IMR-90 (cell line): ENCODE results near the gene CYS1. TPM values are rescaled to one million over a fixed set of nuclear protein-coding genes. Genes with fewer than 3 reads are reported as not detected.

Experiments
- ATAC-seq: fragments of 200-7000 bp; cut with Tn5 transposase; 2 replicates; pipeline ENCODE4 v1.9.1; 2020; ENCODE audit warnings: low read depth, mild to moderate bottlenecking, moderate library complexity
- BruUV-seq: library from RNA; stranded (reverse); fragments of 400-500 nt; replicated peaks from 2 replicates; lab custom pipeline; 2021; lab: Mats Ljungman, UMichigan
- CTCF ChIA-PET: fragments of 300-600 bp; formaldehyde crosslinking; extraction: SDS; loops from one replicate; lab custom pipeline; 2021; ENCODE audit warnings: antibody characterized with exemption; lab: Yijun Ruan, JAX
- POLR2A ChIA-PET: fragments of 300-600 bp; sonication (Branson Sonifier 250); formaldehyde crosslinking; loops from one replicate; lab custom pipeline; 2022; ENCODE audit warnings: antibody characterized with exemption; ENCODE audit not compliant: unreplicated experiment; lab: Charles Lee
- DNase-seq: peaks from one replicate; pipeline ENCODE4 v3.0.0; 2013
- H2AFZ ChIP-seq: replicated peaks from 2 replicates; pipeline ENCODE3; 2013; ENCODE audit warnings: low read length, mild to moderate bottlenecking; ENCODE audit not compliant: poor library complexity
- H2AK5ac ChIP-seq: 2 replicates; pipeline ENCODE4 v1.6.1; 2013; ENCODE audit warnings: low read depth, low read length, inconsistent platforms
- H2AK9ac ChIP-seq: replicated peaks from 2 replicates; pipeline ENCODE3; 2013; ENCODE audit warnings: mild to moderate bottlenecking, low read depth, low read length, moderate library complexity; ENCODE audit not compliant: poor library complexity
- H2BK120ac ChIP-seq: 2 replicates; pipeline ENCODE4 v1.6.1; 2013; ENCODE audit warnings: low read depth, low read length, inconsistent platforms
- H2BK15ac ChIP-seq: 3 replicates; pipeline ENCODE4 v1.6.1; 2013; ENCODE audit warnings: low read depth, low read length, inconsistent platforms
- H2BK20ac ChIP-seq: 2 replicates; pipeline ENCODE4 v1.6.1; 2013; ENCODE audit warnings: low read depth, mild to moderate bottlenecking, inconsistent platforms, low read length, moderate library complexity
- H2BK5ac ChIP-seq: 2 replicates; pipeline ENCODE4 v1.6.1; 2013; ENCODE audit warnings: mild to moderate bottlenecking, low read depth, low read length, inconsistent platforms; ENCODE audit not compliant: poor library complexity, severe bottlenecking
- H3K14ac ChIP-seq: replicated peaks from 2 replicates; pipeline ENCODE4 v1.6.1; 2013; ENCODE audit warnings: low read depth, low read length, inconsistent platforms
- H3K18ac ChIP-seq: 2 replicates; pipeline ENCODE4 v1.6.1; 2013; ENCODE audit warnings: low read depth, low read length, control low read depth
- H3K23ac ChIP-seq: 2 replicates; pipeline ENCODE4 v1.6.1; 2013; ENCODE audit warnings: low read depth, low read length, inconsistent platforms
- H3K27ac ChIP-seq: 2 replicates; pipeline ENCODE4 v1.5.1; 2013; ENCODE audit warnings: mild to moderate bottlenecking, control low read depth, low read length; ENCODE audit not compliant: insufficient read depth
- H3K27me3 ChIP-seq: 2 replicates; pipeline ENCODE4 v1.6.1; 2013; ENCODE audit warnings: low read length; ENCODE audit not compliant: control insufficient read depth, insufficient read depth
- H3K36me3 ChIP-seq: 2 replicates; pipeline ENCODE4 v1.6.1; 2013; ENCODE audit warnings: low read length, mixed read lengths; ENCODE audit not compliant: control insufficient read depth, insufficient read depth
- H3K4ac ChIP-seq: 2 replicates; pipeline ENCODE4 v1.6.1; 2013; ENCODE audit warnings: low read depth, low read length, inconsistent platforms
- H3K4me1 ChIP-seq: 2 replicates; pipeline ENCODE4 v1.6.1; 2013; ENCODE audit warnings: low read length, mixed read lengths; ENCODE audit not compliant: control insufficient read depth, insufficient read depth
- H3K4me2 ChIP-seq: 2 replicates; pipeline ENCODE4 v1.6.1; 2013; ENCODE audit warnings: low read depth, mild to moderate bottlenecking, control low read depth, low read length, moderate library complexity
- H3K4me3 ChIP-seq: 2 replicates; pipeline ENCODE4 v1.5.1; 2013; ENCODE audit warnings: low read depth, mild to moderate bottlenecking, control low read depth, low read length, moderate library complexity; ENCODE audit not compliant: insufficient read depth
- H3K56ac ChIP-seq: 2 replicates; pipeline ENCODE4 v1.6.1; 2013; ENCODE audit warnings: low read length, inconsistent platforms; ENCODE audit not compliant: insufficient read depth; ENCODE audit errors: extremely low read depth
- H3K79me1 ChIP-seq, 2 experiments: 2 replicates each; pipeline ENCODE4 v1.6.1; 2013; ENCODE audit warnings: low read length in 2 of 2, inconsistent platforms in 1 of 2, low read depth in 1 of 2
- H3K9ac ChIP-seq: 2 replicates; pipeline ENCODE4 v1.6.1; 2013; ENCODE audit warnings: low read depth, low read length, control low read depth
- H3K9me1 ChIP-seq: 2 replicates; pipeline ENCODE4 v1.6.1; 2013; ENCODE audit warnings: low read length, inconsistent platforms; ENCODE audit not compliant: insufficient read depth
- H3K9me3 ChIP-seq: 2 replicates; pipeline ENCODE4 v1.6.1; 2013; ENCODE audit warnings: low read length; ENCODE audit not compliant: control insufficient read depth, insufficient read depth
- H4K20me1 ChIP-seq: 2 replicates; pipeline ENCODE4 v1.6.1; 2013; ENCODE audit warnings: low read length, inconsistent platforms; ENCODE audit not compliant: insufficient read depth
- H4K5ac ChIP-seq: 2 replicates; pipeline ENCODE4 v1.6.1; 2013; ENCODE audit warnings: mild to moderate bottlenecking, low read depth, low read length, control low read depth
- H4K8ac ChIP-seq, 2 experiments: 2 replicates each; pipeline ENCODE4 v1.6.1; 2013; ENCODE audit warnings: low read depth in 2 of 2, low read length in 2 of 2, control low read depth in 1 of 2, inconsistent platforms in 1 of 2
- H4K91ac ChIP-seq: 2 replicates; pipeline ENCODE4 v1.6.1; 2013; ENCODE audit warnings: low read depth, low read length, inconsistent platforms; ENCODE audit not compliant: insufficient read depth
- CEBPB ChIP-seq: IDR thresholded peaks from 2 replicates; pipeline ENCODE4 v1.6.1; 2012; ENCODE audit warnings: low read depth, low read length, improper control_type of control experiment
- CHD1 ChIP-seq: IDR thresholded peaks from 2 replicates; pipeline ENCODE4 v1.6.1; 2012; ENCODE audit warnings: low read depth, low read length, improper control_type of control experiment
- FOS ChIP-seq: fragments of 150-350 bp; IDR thresholded peaks from 2 replicates; pipeline ENCODE4 v1.6.1; 2016; ENCODE audit warnings: low read depth, low read length
- MXI1 ChIP-seq: IDR thresholded peaks from 2 replicates; pipeline ENCODE4 v1.6.1; 2012; ENCODE audit warnings: low read depth, mild to moderate bottlenecking, low read length, moderate library complexity, borderline replicate concordance
- NFE2L2 ChIP-seq: fragments of 150-350 bp; IDR thresholded peaks from 2 replicates; pipeline ENCODE4 v1.6.1; 2016; ENCODE audit warnings: low read depth, mild to moderate bottlenecking, low read length
- POLR2A ChIP-seq: IDR thresholded peaks from 2 replicates; pipeline ENCODE4 v1.6.1; 2012; ENCODE audit warnings: mild to moderate bottlenecking, low read depth, low read length
- RAD21 ChIP-seq: IDR thresholded peaks from 2 replicates; pipeline ENCODE4 v1.6.1; 2012; ENCODE audit warnings: low read length, improper control_type of control experiment
- RCOR1 ChIP-seq: IDR thresholded peaks from 2 replicates; pipeline ENCODE4 v1.6.1; 2012; ENCODE audit warnings: mild to moderate bottlenecking, low read length, improper control_type of control experiment; ENCODE audit not compliant: insufficient replicate concordance
- SMC3 ChIP-seq: fragments of 150-350 bp; IDR thresholded peaks from 2 replicates; pipeline ENCODE4 v1.6.1; 2016; ENCODE audit warnings: low read depth, mild to moderate bottlenecking, antibody characterized with exemption, low read length, moderate library complexity
- WGBS, 2 experiments: methylation state at CpG; one replicate each; pipeline versions ENCODE4 v1.1.5 to v1.1.7; 2013; ENCODE audit warnings: missing lambda C conversion rate in 2 of 2; ENCODE audit not compliant: insufficient read length in 1 of 2; ENCODE audit errors: extremely low coverage in 2 of 2; 5-methylcytosine and 5-hydroxymethylcytosine counted together
- dilution Hi-C: fragments of 300-500 bp; cut with HindIII; formaldehyde crosslinking; loops from one replicate; pipeline ENCODE4 v1.14.3; 2018; ENCODE audit warnings: low sequenced_read_pairs; ENCODE audit not compliant: unreplicated experiment
- in situ Hi-C: fragments of 300-500 bp; cut with MboI; formaldehyde crosslinking; loops from 3 replicates; pipeline ENCODE4 v1.14.3; 2019; ENCODE audit warnings: low sequenced_read_pairs, inconsistent platforms, mixed read lengths
- intact Hi-C: fragments of 100-400 bp; cut with micrococcal nuclease; formaldehyde crosslinking; loops from 2 replicates; pipeline ENCODE4 v1.10.0; 2022
- polyA plus RNA-seq, 3 experiments: library from polyadenylated mRNA; depleted of rRNA; stranded (reverse); fragments of >200 nt; gene quantifications; 2 replicates each; pipeline ENCODE4 v1.2.3, GENCODE V29; 2012; ENCODE audit warnings: low replicate concordance in 1 of 3
- total RNA-seq: library from RNA; depleted of rRNA; stranded (reverse); fragments of >200 nt; gene quantifications from 2 replicates; pipeline ENCODE4 v1.2.3, GENCODE V29; 2012
- TF ChIP-seq, protein P1 (sequence below): fragments of 150-350 bp; IDR thresholded peaks from 2 replicates; pipeline ENCODE4 v1.6.1; 2017; ENCODE audit warnings: mild to moderate bottlenecking, antibody characterized with exemption, low read length, low read depth
- TF ChIP-seq, protein P2 (sequence below): conservative IDR thresholded peaks from 2 replicates; pipeline ENCODE4 v1.5.1; 2012; ENCODE audit warnings: mild to moderate bottlenecking, low read depth, low read length, improper control_type of control experiment

Gene CYS1
- total and polyA plus RNA-seq, 2 of the 4 experiments (the other 2 are of a cell fraction) = under 0.01 to 0.12 TPM

DNA sequence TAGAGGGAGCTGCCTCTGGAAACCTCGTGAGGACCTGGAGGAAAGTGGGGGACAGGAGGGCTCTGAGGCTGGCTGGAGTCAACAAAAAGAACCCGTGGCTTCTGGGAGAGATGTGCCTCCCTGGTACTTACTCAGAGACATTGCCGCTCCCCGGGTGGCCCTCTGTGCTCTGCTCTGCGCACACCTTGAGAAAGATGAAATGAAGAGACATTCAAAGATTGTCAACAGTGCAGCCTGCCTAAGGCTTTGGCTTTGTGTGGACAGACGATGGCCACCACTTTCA is 14.5 kb downstream of the CYS1 start:
- WGBS, 2 experiments = 69% methylated on average over 2 of the region's 6 CpGs; no CpG with 5 or more reads in 1 of the 2 experiments
- Histone ChIP-seq H2AK9ac (no peak overlapping the region), H3K36me3 (no peaks in the 10 kb centered on the region), H3K9ac (no peak overlapping the region), H3K4me1 (no peaks in the 10 kb centered on the region), H3K27ac (no peak overlapping the region), H3K18ac (no peak overlapping the region), H2AFZ (no peak overlapping the region), H4K5ac (no peak overlapping the region), H3K56ac (no peak overlapping the region), H3K14ac (no peak overlapping the region; the same call in 1 of the 2 replicates), H2BK15ac (no peak overlapping the region), H3K4me2 (no peak overlapping the region), H3K4me3 (no peak overlapping the region), H3K9me1 (no peaks in the 10 kb centered on the region; the same call in 1 of the 2 replicates), H4K20me1 (no peaks in the 10 kb centered on the region), H4K8ac (no peak overlapping the region), H2BK120ac (no peak overlapping the region), H3K9me3 (peaks cover 2% of the 10 kb centered on the region; the same call in 1 of the 2 replicates), H2BK20ac (no peak overlapping the region), H2AK5ac (no peak overlapping the region), H3K79me1 (no peaks in the 10 kb centered on the region), H3K23ac (no peak overlapping the region), H3K4ac (no peak overlapping the region), H2BK5ac (no peak overlapping the region), H3K27me3 (peaks cover 2% of the 10 kb centered on the region), H4K91ac (no peak overlapping the region)
- DNase-seq (no peak), ATAC-seq (no peak)
- intact Hi-C loops = no loop called here
- ChIA-PET CTCF (no interaction called here), POLR2A (no interaction called here)
- dilution Hi-C loops = no loop called here
- in situ Hi-C loops = no loop called here
- no peak for TF ChIP-seq POLR2A
- no peak for TF ChIP-seq CEBPB
- TF ChIP-seq RAD21 = no peak
- no peak for TF ChIP-seq MXI1
- TF ChIP-seq SMC3 = no peak
- TF ChIP-seq, protein P1, sequence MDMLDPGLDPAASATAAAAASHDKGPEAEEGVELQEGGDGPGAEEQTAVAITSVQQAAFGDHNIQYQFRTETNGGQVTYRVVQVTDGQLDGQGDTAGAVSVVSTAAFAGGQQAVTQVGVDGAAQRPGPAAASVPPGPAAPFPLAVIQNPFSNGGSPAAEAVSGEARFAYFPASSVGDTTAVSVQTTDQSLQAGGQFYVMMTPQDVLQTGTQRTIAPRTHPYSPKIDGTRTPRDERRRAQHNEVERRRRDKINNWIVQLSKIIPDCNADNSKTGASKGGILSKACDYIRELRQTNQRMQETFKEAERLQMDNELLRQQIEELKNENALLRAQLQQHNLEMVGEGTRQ = no peak
- TF ChIP-seq RCOR1 = no peak
- no peak for TF ChIP-seq CHD1
- TF ChIP-seq FOS = no peak
- TF ChIP-seq, protein P2, sequence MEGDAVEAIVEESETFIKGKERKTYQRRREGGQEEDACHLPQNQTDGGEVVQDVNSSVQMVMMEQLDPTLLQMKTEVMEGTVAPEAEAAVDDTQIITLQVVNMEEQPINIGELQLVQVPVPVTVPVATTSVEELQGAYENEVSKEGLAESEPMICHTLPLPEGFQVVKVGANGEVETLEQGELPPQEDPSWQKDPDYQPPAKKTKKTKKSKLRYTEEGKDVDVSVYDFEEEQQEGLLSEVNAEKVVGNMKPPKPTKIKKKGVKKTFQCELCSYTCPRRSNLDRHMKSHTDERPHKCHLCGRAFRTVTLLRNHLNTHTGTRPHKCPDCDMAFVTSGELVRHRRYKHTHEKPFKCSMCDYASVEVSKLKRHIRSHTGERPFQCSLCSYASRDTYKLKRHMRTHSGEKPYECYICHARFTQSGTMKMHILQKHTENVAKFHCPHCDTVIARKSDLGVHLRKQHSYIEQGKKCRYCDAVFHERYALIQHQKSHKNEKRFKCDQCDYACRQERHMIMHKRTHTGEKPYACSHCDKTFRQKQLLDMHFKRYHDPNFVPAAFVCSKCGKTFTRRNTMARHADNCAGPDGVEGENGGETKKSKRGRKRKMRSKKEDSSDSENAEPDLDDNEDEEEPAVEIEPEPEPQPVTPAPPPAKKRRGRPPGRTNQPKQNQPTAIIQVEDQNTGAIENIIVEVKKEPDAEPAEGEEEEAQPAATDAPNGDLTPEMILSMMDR = no peak
- no peak for TF ChIP-seq NFE2L2
- BruUV-seq = no TSS peak
